Astrocyte (in vitro differentiated cells and primary cell): ENCODE data around the gene POLR2H. TPM values are rescaled to one million over a fixed set of nuclear protein-coding genes. Genes with fewer than 3 reads are reported as not detected.

Experiments used
- DNase-seq: peaks from one replicate; pipeline ENCODE4 v3.0.0-alpha.2; 2010; ENCODE audit warnings: low read depth
- FAIRE-seq: peaks from 2 replicates; lab custom pipeline; 2011; peaks lifted over from hg19 to GRCh38; lab: Jason Lieb, UNC
- H2AFZ ChIP-seq: 2 replicates; pipeline ENCODE4 v1.6.0; 2012; ENCODE audit warnings: low read depth, low read length, inconsistent platforms
- H3K27ac ChIP-seq: 2 replicates; pipeline ENCODE4 v1.5.1; 2011; ENCODE audit warnings: low read depth, low read length, inconsistent platforms
- H3K27me3 ChIP-seq: 2 replicates; pipeline ENCODE4 v1.6.0; 2011; ENCODE audit warnings: low read length, inconsistent platforms; ENCODE audit not compliant: insufficient read depth
- H3K36me3 ChIP-seq: 2 replicates; pipeline ENCODE4 v1.5.1; 2011; ENCODE audit warnings: low read length, inconsistent platforms; ENCODE audit not compliant: insufficient read depth
- H3K4me1 ChIP-seq: 2 replicates; pipeline ENCODE4 v1.5.1; 2011; ENCODE audit warnings: low read length, inconsistent platforms; ENCODE audit not compliant: insufficient read depth
- H3K4me2 ChIP-seq: 2 replicates; pipeline ENCODE4 v1.6.0; 2012; ENCODE audit warnings: low read length, inconsistent platforms
- H3K4me3 ChIP-seq: 2 replicates; pipeline ENCODE4 v1.5.1; 2011; ENCODE audit warnings: low read depth, mild to moderate bottlenecking, low read length, inconsistent platforms; ENCODE audit not compliant: insufficient read depth
- H3K79me2 ChIP-seq: 2 replicates; pipeline ENCODE4 v1.6.0; 2012; ENCODE audit warnings: mild to moderate bottlenecking, low read length, inconsistent platforms; ENCODE audit not compliant: insufficient read depth
- H3K9ac ChIP-seq: 2 replicates; pipeline ENCODE4 v1.6.0; 2012; ENCODE audit warnings: mild to moderate bottlenecking, low read length, inconsistent platforms
- H3K9me3 ChIP-seq: 2 replicates; pipeline ENCODE4 v1.5.1; 2012; ENCODE audit warnings: low read depth, mild to moderate bottlenecking, low read length, inconsistent platforms; ENCODE audit not compliant: insufficient read depth
- H4K20me1 ChIP-seq: 2 replicates; pipeline ENCODE4 v1.6.0; 2012; ENCODE audit warnings: low read length, inconsistent platforms; ENCODE audit not compliant: insufficient read depth
- H3K27ac Mint-ChIP-seq: one replicate; pipeline ENCODE4 v1.8.0; 2021; ENCODE audit warnings: mild to moderate bottlenecking, mixed read lengths; ENCODE audit not compliant: unreplicated experiment
- H3K27me3 Mint-ChIP-seq: one replicate; pipeline ENCODE4 v1.8.0; 2021; ENCODE audit warnings: low read depth, mixed read lengths; ENCODE audit not compliant: unreplicated experiment
- H3K36me3 Mint-ChIP-seq: one replicate; pipeline ENCODE4 v1.8.0; 2021; ENCODE audit warnings: low read depth, mixed read lengths; ENCODE audit not compliant: unreplicated experiment
- H3K4me1 Mint-ChIP-seq: one replicate; pipeline ENCODE4 v1.8.0; 2021; ENCODE audit warnings: low read depth, mixed read lengths; ENCODE audit not compliant: unreplicated experiment
- H3K4me3 Mint-ChIP-seq: one replicate; pipeline ENCODE4 v1.8.0; 2021; ENCODE audit warnings: mild to moderate bottlenecking, moderate library complexity, mixed read lengths; ENCODE audit not compliant: unreplicated experiment
- H3K9me3 Mint-ChIP-seq: one replicate; pipeline ENCODE4 v1.8.0; 2021; ENCODE audit warnings: mild to moderate bottlenecking, mixed read lengths; ENCODE audit not compliant: unreplicated experiment
- CTCF ChIP-seq: IDR thresholded peaks from 2 replicates; pipeline ENCODE4 v1.5.1; 2011; ENCODE audit warnings: low read depth, mild to moderate bottlenecking, inconsistent platforms, low read length, moderate library complexity; ENCODE audit not compliant: insufficient read depth
- EZH2 ChIP-seq: IDR thresholded peaks from 2 replicates; pipeline ENCODE4 v1.6.1; 2012; ENCODE audit warnings: mild to moderate bottlenecking, low read length, inconsistent platforms; ENCODE audit not compliant: insufficient read depth
- total RNA-seq: library from RNA; stranded (reverse); gene quantifications from 2 replicates; pipeline ENCODE4 v1.2.1, GENCODE V29; 2021

Gene POLR2H
- total RNA-seq, 1 donor from 2014 or later: 63.2 TPM

GRCh38 chr3:184314700-184315542 lies 46.6 kb upstream of the POLR2H start:
- Histone ChIP-seq H3K4me3 (peak overlapping the region; percentile 97), H3K27me3 (no peaks in the 10 kb centered on the region), H3K9ac (peak overlapping the region; percentile 99), H3K36me3 (peaks cover 10% of the 10 kb centered on the region), H3K27ac (peak overlapping the region; percentile 84), H3K4me1 (peaks cover 26% of the 10 kb centered on the region), H4K20me1 (peaks cover 48% of the 10 kb centered on the region), H2AFZ (no peak overlapping the region), H3K79me2 (peaks cover 53% of the 10 kb centered on the region), H3K9me3 (no peaks in the 10 kb centered on the region), H3K4me2 (peak overlapping the region; percentile 98)
- Mint-ChIP-seq H3K27ac (peak overlapping the region; percentile 91), H3K36me3 (peaks cover 7% of the 10 kb centered on the region), H3K27me3 (no peaks in the 10 kb centered on the region), H3K9me3 (no peaks in the 10 kb centered on the region), H3K4me3 (peak overlapping the region; percentile 91), H3K4me1 (peaks cover 25% of the 10 kb centered on the region)
- FAIRE-seq: no peak
- TF ChIP-seq EZH2 (no peak), CTCF (no peak)
- DNase-seq: peak; percentile 60

GRCh38 chr3:184315543-184315867 lies 46.0 kb upstream of the POLR2H start:
- peak overlapping the region; percentile 91 for H3K27ac Mint-ChIP-seq

More at GRCh38 chr3:184315543-184315867, 46.0 kb upstream of the POLR2H start:
- Histone ChIP-seq H3K79me2 (peaks cover 58% of the 10 kb centered on the region), H3K4me1 (peaks cover 31% of the 10 kb centered on the region), H3K36me3 (peaks cover 11% of the 10 kb centered on the region), H3K27me3 (no peaks in the 10 kb centered on the region), H2AFZ (no peak overlapping the region), H3K4me2 (peak overlapping the region; percentile 98), H3K9me3 (no peaks in the 10 kb centered on the region), H3K4me3 (peak overlapping the region; percentile 97), H3K27ac (peak overlapping the region; percentile 84), H4K20me1 (peaks cover 53% of the 10 kb centered on the region), H3K9ac (peak overlapping the region; percentile 99)
- no peaks in the 10 kb centered on the region for H3K27me3 Mint-ChIP-seq
- FAIRE-seq (no peak), DNase-seq (no peak)
- H3K9me3 Mint-ChIP-seq: no peaks in the 10 kb centered on the region
- H3K36me3 Mint-ChIP-seq: peaks cover 6% of the 10 kb centered on the region
- H3K4me3 Mint-ChIP-seq: peak overlapping the region; percentile 91
- no peak for TF ChIP-seq EZH2
- TF ChIP-seq CTCF: no peak
- peaks cover 25% of the 10 kb centered on the region for H3K4me1 Mint-ChIP-seq
